Muscle of arm (tissue), 12 donors: ENCODE results near the gene KDM2A. TPM values are rescaled to one million over a fixed set of nuclear protein-coding genes. Genes with fewer than 3 reads are reported as not detected.
"Not testable (repeated sequence)": the region's sequence is repeated elsewhere in the genome, so short reads cannot be mapped to it uniquely, and the experiment has no call there.

Experiments
- DNase-seq: peaks from one replicate; pipeline ENCODE4 v3.0.0-alpha.2; 2013
- polyA plus RNA-seq, 12 donors: library from polyadenylated mRNA; unstranded; fragments of 120-200 nt; gene quantifications; one replicate each; pipeline ENCODE4 v1.2.1, GENCODE V29; 2013; ENCODE audit not compliant: insufficient read length in 12 of 12

Gene KDM2A
- polyA plus RNA-seq, 12 donors, result 51.7 to 115 (median 57.1) TPM

- no peak for DNase-seq
Observed at GRCh38 chr11:67116758-67117105, 2.3 kb upstream of the KDM2A start.

DNA sequence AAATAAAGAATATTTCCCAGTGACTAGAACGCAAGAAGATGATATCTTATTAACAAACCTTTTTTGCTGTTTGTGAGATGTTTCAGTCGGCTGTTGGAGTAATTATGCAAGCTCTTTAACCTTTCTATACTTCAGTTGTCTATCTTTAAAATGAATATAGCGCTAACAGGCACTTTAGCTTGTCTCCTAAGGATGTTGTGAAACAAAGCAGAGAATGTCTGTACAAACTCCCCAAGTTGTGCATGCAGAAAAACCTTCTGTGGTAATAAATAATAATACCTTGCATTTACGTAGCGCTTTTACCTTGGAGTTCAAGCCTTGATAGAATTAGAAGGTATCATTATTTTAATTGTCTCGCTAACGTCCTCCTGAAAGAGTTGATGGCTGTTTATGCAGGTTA, 1.9 kb upstream of the KDM2A start:
- no peak for DNase-seq

DNA sequence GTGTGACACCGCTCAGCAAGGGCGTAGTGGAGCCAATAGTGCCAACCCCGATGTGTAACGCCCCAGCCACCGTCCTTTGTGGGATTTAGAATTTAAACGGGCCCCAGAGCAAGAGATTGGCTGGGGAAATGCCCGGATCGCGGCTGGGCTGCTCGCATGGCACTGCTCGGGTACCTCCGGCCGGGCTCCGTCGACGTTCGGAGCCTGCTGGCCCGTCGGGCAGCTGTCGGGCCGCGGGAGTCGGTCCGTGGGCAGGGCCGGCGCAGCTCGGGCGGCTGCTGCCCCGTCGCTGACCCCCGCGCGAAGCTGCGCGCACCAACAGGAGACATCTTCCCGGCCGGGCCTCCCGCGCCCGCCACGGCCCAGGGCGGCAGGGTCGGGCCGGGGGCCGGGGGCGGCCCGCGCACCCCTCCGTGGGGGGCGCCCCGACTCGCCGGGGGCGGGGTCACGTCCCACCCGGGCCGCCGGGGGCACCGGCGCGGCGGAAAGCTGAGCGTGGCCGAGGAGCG, 1.3 kb upstream of the KDM2A start:
- DNase-seq, result peak; percentile 23

DNA sequence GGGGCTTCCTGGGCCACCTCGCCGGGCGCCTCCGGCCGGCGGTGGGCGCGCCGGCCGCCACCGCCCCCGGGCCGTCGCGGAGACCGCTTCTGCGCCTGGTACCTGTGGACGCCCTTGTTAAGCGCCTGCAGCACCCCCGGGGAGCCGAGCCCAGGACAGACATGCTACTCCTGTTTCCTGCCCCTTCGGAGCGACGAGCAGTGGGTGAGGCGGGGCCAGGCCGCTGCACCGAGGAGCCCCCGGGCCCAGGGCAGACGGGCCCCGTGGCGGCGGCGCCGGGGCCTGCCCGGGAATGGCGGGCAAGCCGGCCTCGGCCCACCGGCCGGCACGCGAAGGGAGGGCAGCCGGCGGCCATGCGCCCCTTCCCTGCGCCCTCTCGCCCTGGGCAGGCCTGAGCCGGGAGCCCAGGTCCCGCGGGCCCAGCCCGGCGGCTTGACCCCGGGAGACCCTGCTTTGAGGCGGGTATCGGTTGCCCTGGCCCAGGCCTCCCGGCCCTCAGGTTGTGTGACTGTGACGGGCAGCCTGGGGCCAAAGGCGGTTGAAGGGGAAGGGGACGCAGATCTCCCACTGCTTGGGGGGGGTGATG, 789 bp upstream of the KDM2A start:
- peak; percentile 18 for DNase-seq

DNA sequence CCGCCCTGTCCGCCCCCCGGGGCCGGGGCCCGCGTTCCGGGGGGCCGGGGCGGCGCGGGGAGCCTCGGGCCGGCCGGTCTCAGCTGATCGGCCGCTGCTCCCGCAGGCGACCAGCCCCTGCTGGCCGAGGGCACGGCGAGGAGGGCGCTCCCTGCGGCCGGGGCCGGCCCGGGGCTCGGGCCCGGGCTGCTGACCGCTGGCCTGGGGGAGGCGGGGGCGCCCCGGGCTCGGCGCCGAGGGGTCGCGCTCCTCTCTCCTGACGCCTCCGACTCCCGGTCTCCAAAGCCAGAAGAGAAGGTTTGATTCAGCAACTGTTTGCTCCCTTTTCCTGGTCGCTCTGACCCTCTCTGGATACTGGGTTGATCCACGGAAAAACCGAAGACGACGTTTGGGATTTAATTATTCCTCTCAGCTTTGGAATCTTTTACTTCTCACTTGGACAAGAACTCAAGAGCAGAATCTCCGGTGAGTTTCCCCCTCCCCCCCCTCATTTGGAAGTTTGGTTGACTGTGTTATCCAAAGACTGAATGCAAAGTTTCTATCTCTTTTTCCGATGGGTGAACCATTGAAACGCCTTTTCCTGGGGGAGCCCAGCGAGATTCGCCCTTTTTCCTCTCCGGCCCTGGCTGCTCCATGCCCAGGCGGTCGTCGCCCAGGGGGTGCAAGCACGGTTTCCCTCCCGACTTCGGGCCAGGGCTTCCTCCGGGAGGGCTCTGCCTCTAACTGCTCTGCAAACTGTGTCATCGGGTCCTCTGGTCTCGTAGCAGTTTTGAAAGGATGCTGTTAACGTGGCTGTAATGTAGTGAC, 725 bp downstream of the KDM2A start:
- peak; percentile 38 for DNase-seq

DNA sequence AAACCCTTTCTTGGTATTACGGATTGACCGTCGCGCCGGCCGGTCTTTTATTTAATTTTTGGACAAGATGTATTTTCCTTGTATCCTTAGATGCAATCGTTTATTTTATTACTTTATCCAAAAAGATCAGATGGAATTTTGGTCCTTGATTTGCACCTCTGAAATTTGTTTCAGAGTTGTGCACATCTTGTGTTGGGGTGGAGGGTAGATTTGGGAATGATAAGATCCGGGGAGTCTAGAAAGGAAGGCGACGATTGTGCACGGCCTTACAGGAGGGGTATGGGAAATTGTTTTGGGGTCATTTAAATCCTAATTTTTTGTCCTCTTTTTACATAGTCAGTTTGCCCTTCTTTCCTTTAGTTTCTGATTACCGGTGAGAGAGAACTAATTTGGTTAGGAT, 1.4 kb downstream of the KDM2A start:
- no peak for DNase-seq

GRCh38 chr11:67120881-67121710, 2.0 kb downstream of the KDM2A start:
- DNase-seq, result peak; percentile 28

DNA sequence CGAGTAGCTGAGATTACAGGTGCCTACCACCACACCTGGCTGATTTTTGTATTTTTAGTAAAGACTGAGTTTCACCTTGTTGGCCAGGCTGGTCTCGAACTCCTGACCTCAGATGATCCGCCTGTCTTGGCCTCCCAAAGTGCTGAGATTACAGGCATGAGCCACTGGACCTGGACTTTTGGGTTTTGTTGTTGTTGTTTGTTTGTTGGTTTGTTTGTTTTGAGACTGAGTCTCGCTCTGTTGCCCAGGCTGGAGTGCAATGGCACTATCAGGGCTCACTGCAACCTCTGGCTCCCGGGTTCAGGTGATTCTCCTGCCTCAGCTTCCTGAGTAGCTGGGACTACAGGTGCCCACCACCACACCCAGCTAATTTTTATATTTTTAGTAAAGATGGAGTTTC, 4.7 kb downstream of the KDM2A start:
- DNase-seq, result not testable (repeated sequence)

- not testable (repeated sequence) for DNase-seq
Observed at GRCh38 chr11:67126243-67126642, 7.2 kb downstream of the KDM2A start.

DNA sequence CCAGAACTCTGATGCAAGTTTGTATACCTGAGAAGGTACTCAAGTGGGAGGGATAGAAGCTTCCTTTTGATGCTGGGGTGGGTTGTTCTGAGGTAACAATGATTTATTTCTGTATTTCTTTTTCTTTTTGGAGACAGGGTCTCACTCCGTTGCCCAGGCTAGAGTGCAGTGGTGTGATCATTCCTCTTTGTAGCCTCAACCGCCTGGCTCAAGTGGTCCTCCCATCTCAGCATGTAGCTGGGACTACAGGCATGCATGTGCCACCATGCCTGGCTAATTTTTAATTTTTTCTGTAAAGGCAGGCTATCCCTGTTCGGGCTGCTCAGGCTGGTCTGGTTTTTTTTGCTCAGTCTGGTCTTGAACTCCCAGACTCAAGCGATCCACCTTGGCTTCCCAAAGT, 7.9 kb downstream of the KDM2A start:
- no peak for DNase-seq

- not testable (repeated sequence) for DNase-seq
Observed at GRCh38 chr11:67130861-67131260, 11.8 kb downstream of the KDM2A start.

GRCh38 chr11:67136156-67136555, 17.1 kb downstream of the KDM2A start:
- no peak for DNase-seq

- DNase-seq, result no peak
Observed at GRCh38 chr11:67138922-67139321, 19.9 kb downstream of the KDM2A start.

GRCh38 chr11:67146516-67147226, 27.6 kb downstream of the KDM2A start:
- no peak for DNase-seq

DNA sequence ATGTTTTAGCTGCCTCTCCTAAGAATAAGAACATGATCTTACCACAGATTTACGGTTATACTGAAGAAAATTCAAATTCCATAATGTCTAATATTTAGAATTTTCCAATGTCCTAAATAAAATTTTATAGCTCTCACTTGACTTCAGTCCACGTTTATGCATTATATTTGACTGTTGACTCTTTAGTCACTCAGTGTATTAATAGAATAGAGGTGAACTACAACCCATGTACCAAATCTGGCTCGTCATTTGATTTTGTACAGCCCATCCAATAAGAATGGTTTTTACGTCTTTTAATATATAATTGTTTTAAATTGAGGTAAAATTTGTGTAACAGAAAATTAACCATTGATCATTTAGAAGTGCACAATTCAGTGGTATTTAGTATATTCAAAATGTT, 34.9 kb downstream of the KDM2A start:
- no peak for DNase-seq

- DNase-seq, result no peak
Observed at GRCh38 chr11:67154726-67155125, 35.7 kb downstream of the KDM2A start.

- DNase-seq, result no peak
Observed at GRCh38 chr11:67157691-67158090, 38.6 kb downstream of the KDM2A start.

DNA sequence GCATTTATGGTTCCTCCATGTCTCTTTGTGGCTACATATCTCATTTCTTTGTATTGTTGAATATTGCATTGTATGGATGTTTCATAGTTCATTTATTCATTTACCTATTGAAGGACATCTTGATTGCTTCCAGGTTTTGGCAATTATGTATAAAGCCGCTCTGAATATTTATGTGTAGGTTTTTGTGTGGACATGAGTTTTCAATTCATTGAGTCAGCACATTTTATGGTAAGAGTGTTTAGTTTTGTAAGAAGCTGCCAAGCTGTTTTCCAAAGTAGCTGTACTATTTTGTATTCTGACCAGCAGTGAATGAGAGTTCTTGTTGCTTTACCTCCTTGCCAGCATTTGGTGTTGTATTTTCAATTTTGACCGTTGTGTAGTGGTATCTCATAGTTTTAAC, 39.2 kb downstream of the KDM2A start:
- no peak for DNase-seq

GRCh38 chr11:67160045-67160444, 41.0 kb downstream of the KDM2A start:
- DNase-seq, result no peak

GRCh38 chr11:67160872-67161783, 42.1 kb downstream of the KDM2A start:
- DNase-seq, result no peak

- DNase-seq, result no peak
Observed at GRCh38 chr11:67163006-67163405, 43.9 kb downstream of the KDM2A start.
